PFSK-1 (cell line): ENCODE measurements around the gene INPP4B.

ENCODE experiments used
- POLR2AphosphoS5 ChIP-seq: IDR thresholded peaks from 2 replicates; pipeline ENCODE4 v1.6.1; 2012; ENCODE audit warnings: low read depth, mild to moderate bottlenecking, control low read depth, low read length, moderate library complexity
- SIN3A ChIP-seq: IDR thresholded peaks from 2 replicates; pipeline ENCODE4 v1.6.1; 2012; ENCODE audit warnings: mild to moderate bottlenecking, low read length, moderate library complexity, borderline replicate concordance; ENCODE audit not compliant: insufficient read depth
- TAF1 ChIP-seq: IDR thresholded peaks from 2 replicates; pipeline ENCODE4 v1.6.1; 2012; ENCODE audit warnings: low read length, control low read depth, borderline replicate concordance; ENCODE audit not compliant: insufficient read depth
- TF ChIP-seq, protein P1 (sequence below), 2 experiments: IDR thresholded peaks; 2 replicates each; pipeline versions ENCODE4 v1.6.1 to v1.8.0; 2011 to 2012; ENCODE audit warnings: low read depth in 2 of 2, low read length in 2 of 2, control low read depth in 1 of 2, inconsistent platforms in 1 of 2, mild to moderate bottlenecking in 1 of 2, moderate library complexity in 1 of 2; ENCODE audit not compliant: insufficient read depth in 1 of 2

DNA sequence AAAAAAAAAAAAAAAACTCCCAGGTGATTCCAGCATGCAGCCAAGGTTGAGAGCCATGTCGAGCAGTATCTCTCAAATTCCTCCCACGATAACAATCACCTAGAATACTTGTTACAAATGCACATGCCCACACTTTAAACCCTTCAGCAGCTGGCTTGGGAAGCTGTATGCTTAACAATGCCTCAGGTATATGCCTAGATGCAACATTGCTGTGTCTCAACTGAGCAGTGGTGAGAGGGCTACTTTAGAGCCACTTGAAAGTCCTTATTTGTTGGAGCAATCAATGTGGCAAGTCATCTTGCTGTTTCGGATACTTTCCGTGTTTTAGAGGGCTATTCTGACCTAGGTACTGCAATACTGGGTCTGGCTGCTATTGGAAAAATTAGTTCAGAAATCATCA, 487.4 kb downstream of the INPP4B start:
- TF ChIP-seq POLR2AphosphoS5 (no peak), TAF1 (no peak), SIN3A (no peak)
- TF ChIP-seq, protein P1, sequence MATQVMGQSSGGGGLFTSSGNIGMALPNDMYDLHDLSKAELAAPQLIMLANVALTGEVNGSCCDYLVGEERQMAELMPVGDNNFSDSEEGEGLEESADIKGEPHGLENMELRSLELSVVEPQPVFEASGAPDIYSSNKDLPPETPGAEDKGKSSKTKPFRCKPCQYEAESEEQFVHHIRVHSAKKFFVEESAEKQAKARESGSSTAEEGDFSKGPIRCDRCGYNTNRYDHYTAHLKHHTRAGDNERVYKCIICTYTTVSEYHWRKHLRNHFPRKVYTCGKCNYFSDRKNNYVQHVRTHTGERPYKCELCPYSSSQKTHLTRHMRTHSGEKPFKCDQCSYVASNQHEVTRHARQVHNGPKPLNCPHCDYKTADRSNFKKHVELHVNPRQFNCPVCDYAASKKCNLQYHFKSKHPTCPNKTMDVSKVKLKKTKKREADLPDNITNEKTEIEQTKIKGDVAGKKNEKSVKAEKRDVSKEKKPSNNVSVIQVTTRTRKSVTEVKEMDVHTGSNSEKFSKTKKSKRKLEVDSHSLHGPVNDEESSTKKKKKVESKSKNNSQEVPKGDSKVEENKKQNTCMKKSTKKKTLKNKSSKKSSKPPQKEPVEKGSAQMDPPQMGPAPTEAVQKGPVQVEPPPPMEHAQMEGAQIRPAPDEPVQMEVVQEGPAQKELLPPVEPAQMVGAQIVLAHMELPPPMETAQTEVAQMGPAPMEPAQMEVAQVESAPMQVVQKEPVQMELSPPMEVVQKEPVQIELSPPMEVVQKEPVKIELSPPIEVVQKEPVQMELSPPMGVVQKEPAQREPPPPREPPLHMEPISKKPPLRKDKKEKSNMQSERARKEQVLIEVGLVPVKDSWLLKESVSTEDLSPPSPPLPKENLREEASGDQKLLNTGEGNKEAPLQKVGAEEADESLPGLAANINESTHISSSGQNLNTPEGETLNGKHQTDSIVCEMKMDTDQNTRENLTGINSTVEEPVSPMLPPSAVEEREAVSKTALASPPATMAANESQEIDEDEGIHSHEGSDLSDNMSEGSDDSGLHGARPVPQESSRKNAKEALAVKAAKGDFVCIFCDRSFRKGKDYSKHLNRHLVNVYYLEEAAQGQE (IDR thresholded peaks at IDR 0.05; ENCODE audit: insufficient read depth in 1 of 2, low read depth in 2 of 2, low read length in 2 of 2): no peak
